ENCODE measurements around the gene ZNF568.

- TF ChIP-seq CTCF (conservative IDR thresholded peaks at IDR 0.05; ENCODE audit: low read depth, low read length) (no peak), EZH2 (IDR thresholded peaks at IDR 0.05; ENCODE audit: borderline replicate concordance, low read depth, low read length, poor library complexity, severe bottlenecking) (no peak)
Measured at GRCh38 chr19:36963280-36963679, 47.1 kb downstream of the ZNF568 start.
